Right lobe of liver (tissue), 4 donors: ENCODE results near the gene SH3RF3.

Experiments
- POLR2A ChIP-seq: fragments of 450-650 bp; IDR thresholded peaks from one replicate; pipeline ENCODE4 v1.6.1; 2017; ENCODE audit warnings: antibody characterized with exemption, mild to moderate bottlenecking
- TF ChIP-seq, protein P1 (sequence below), 4 donors: fragments of 200-600 bp in 3 of 4; fragments of 450-650 bp in 1 of 4; IDR thresholded peaks; one replicate each; pipeline versions ENCODE4 v1.5.1 to v1.8.0; 2016 to 2022; ENCODE audit warnings: antibody characterized with exemption in 4 of 4, mild to moderate bottlenecking in 2 of 4
- donor health status: DM: no; HTN: no; CAD: no.
- donor health status: DM: no; HTN: no; CAD: no.
- donor health status: DM: no; HTN: yes; CAD: no.

DNA sequence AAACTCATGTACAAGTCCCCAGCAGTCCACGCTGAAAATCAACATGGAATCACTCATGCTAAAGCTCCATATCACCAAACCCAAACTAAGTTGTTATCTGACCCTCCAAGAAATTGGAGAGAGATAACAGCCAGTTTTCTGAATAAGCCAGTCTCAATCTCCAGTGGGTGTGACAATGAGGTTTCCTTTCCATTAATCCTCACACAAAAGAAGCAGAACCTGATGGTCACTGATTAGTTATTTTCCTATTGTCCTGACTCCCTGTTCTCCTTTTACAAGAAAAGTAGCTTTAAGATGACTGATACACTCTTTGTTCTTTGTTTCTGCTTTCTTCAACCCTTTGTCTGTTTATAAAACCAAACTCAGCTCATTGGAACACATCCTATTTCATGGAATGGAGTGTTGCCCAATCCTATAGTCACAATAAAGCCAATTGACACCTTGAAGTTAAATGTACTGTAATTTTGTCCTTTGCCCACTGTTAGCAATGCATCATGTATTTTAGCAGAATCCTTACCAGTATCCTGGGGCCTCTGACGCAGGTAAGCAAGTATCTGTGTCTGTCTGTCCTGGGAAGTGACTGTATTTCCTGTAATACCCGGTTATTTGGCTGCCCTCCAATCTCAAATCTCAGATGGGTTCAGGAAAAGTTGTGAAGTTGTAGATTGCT is 30.6 kb upstream of the SH3RF3 start:
- no peak for TF ChIP-seq POLR2A
- TF ChIP-seq, protein P1, sequence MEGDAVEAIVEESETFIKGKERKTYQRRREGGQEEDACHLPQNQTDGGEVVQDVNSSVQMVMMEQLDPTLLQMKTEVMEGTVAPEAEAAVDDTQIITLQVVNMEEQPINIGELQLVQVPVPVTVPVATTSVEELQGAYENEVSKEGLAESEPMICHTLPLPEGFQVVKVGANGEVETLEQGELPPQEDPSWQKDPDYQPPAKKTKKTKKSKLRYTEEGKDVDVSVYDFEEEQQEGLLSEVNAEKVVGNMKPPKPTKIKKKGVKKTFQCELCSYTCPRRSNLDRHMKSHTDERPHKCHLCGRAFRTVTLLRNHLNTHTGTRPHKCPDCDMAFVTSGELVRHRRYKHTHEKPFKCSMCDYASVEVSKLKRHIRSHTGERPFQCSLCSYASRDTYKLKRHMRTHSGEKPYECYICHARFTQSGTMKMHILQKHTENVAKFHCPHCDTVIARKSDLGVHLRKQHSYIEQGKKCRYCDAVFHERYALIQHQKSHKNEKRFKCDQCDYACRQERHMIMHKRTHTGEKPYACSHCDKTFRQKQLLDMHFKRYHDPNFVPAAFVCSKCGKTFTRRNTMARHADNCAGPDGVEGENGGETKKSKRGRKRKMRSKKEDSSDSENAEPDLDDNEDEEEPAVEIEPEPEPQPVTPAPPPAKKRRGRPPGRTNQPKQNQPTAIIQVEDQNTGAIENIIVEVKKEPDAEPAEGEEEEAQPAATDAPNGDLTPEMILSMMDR (IDR thresholded peaks at IDR 0.05) = no peak
